IMR-90 (cell line): ENCODE data around the gene ZC3HAV1L. TPM values are rescaled to one million over a fixed set of nuclear protein-coding genes. Genes with fewer than 3 reads are reported as not detected.

Experiments
- ATAC-seq: fragments of 200-7000 bp; cut with Tn5 transposase; 2 replicates; pipeline ENCODE4 v1.9.1; 2020; ENCODE audit warnings: low read depth, mild to moderate bottlenecking, moderate library complexity
- BruUV-seq: library from RNA; stranded (reverse); fragments of 400-500 nt; replicated peaks from 2 replicates; lab custom pipeline; 2021; lab: Mats Ljungman, UMichigan
- CTCF ChIA-PET: fragments of 300-600 bp; formaldehyde crosslinking; extraction: SDS; loops from one replicate; lab custom pipeline; 2021; ENCODE audit warnings: antibody characterized with exemption; lab: Yijun Ruan, JAX
- POLR2A ChIA-PET: fragments of 300-600 bp; sonication (Branson Sonifier 250); formaldehyde crosslinking; loops from one replicate; lab custom pipeline; 2022; ENCODE audit warnings: antibody characterized with exemption; ENCODE audit not compliant: unreplicated experiment; lab: Charles Lee
- DNase-seq: peaks from one replicate; pipeline ENCODE4 v3.0.0; 2013
- H2AFZ ChIP-seq: replicated peaks from 2 replicates; pipeline ENCODE3; 2013; ENCODE audit warnings: low read length, mild to moderate bottlenecking; ENCODE audit not compliant: poor library complexity
- H2AK5ac ChIP-seq: 2 replicates; pipeline ENCODE4 v1.6.1; 2013; ENCODE audit warnings: low read depth, low read length, inconsistent platforms
- H2AK9ac ChIP-seq: replicated peaks from 2 replicates; pipeline ENCODE3; 2013; ENCODE audit warnings: mild to moderate bottlenecking, low read depth, low read length, moderate library complexity; ENCODE audit not compliant: poor library complexity
- H2BK120ac ChIP-seq: 2 replicates; pipeline ENCODE4 v1.6.1; 2013; ENCODE audit warnings: low read depth, low read length, inconsistent platforms
- H2BK15ac ChIP-seq: 3 replicates; pipeline ENCODE4 v1.6.1; 2013; ENCODE audit warnings: low read depth, low read length, inconsistent platforms
- H2BK20ac ChIP-seq: 2 replicates; pipeline ENCODE4 v1.6.1; 2013; ENCODE audit warnings: low read depth, mild to moderate bottlenecking, inconsistent platforms, low read length, moderate library complexity
- H2BK5ac ChIP-seq: 2 replicates; pipeline ENCODE4 v1.6.1; 2013; ENCODE audit warnings: mild to moderate bottlenecking, low read depth, low read length, inconsistent platforms; ENCODE audit not compliant: poor library complexity, severe bottlenecking
- H3K14ac ChIP-seq: replicated peaks from 2 replicates; pipeline ENCODE4 v1.6.1; 2013; ENCODE audit warnings: low read depth, low read length, inconsistent platforms
- H3K18ac ChIP-seq: 2 replicates; pipeline ENCODE4 v1.6.1; 2013; ENCODE audit warnings: low read depth, low read length, control low read depth
- H3K23ac ChIP-seq: 2 replicates; pipeline ENCODE4 v1.6.1; 2013; ENCODE audit warnings: low read depth, low read length, inconsistent platforms
- H3K27ac ChIP-seq: 2 replicates; pipeline ENCODE4 v1.5.1; 2013; ENCODE audit warnings: mild to moderate bottlenecking, control low read depth, low read length; ENCODE audit not compliant: insufficient read depth
- H3K27me3 ChIP-seq: 2 replicates; pipeline ENCODE4 v1.6.1; 2013; ENCODE audit warnings: low read length; ENCODE audit not compliant: control insufficient read depth, insufficient read depth
- H3K36me3 ChIP-seq: 2 replicates; pipeline ENCODE4 v1.6.1; 2013; ENCODE audit warnings: low read length, mixed read lengths; ENCODE audit not compliant: control insufficient read depth, insufficient read depth
- H3K4ac ChIP-seq: 2 replicates; pipeline ENCODE4 v1.6.1; 2013; ENCODE audit warnings: low read depth, low read length, inconsistent platforms
- H3K4me1 ChIP-seq: 2 replicates; pipeline ENCODE4 v1.6.1; 2013; ENCODE audit warnings: low read length, mixed read lengths; ENCODE audit not compliant: control insufficient read depth, insufficient read depth
- H3K4me2 ChIP-seq: 2 replicates; pipeline ENCODE4 v1.6.1; 2013; ENCODE audit warnings: low read depth, mild to moderate bottlenecking, control low read depth, low read length, moderate library complexity
- H3K4me3 ChIP-seq: 2 replicates; pipeline ENCODE4 v1.5.1; 2013; ENCODE audit warnings: low read depth, mild to moderate bottlenecking, control low read depth, low read length, moderate library complexity; ENCODE audit not compliant: insufficient read depth
- H3K56ac ChIP-seq: 2 replicates; pipeline ENCODE4 v1.6.1; 2013; ENCODE audit warnings: low read length, inconsistent platforms; ENCODE audit not compliant: insufficient read depth; ENCODE audit errors: extremely low read depth
- H3K79me1 ChIP-seq, 2 experiments: 2 replicates each; pipeline ENCODE4 v1.6.1; 2013; ENCODE audit warnings: low read length in 2 of 2, inconsistent platforms in 1 of 2, low read depth in 1 of 2
- H3K9ac ChIP-seq: 2 replicates; pipeline ENCODE4 v1.6.1; 2013; ENCODE audit warnings: low read depth, low read length, control low read depth
- H3K9me1 ChIP-seq: 2 replicates; pipeline ENCODE4 v1.6.1; 2013; ENCODE audit warnings: low read length, inconsistent platforms; ENCODE audit not compliant: insufficient read depth
- H3K9me3 ChIP-seq: 2 replicates; pipeline ENCODE4 v1.6.1; 2013; ENCODE audit warnings: low read length; ENCODE audit not compliant: control insufficient read depth, insufficient read depth
- H4K20me1 ChIP-seq: 2 replicates; pipeline ENCODE4 v1.6.1; 2013; ENCODE audit warnings: low read length, inconsistent platforms; ENCODE audit not compliant: insufficient read depth
- H4K5ac ChIP-seq: 2 replicates; pipeline ENCODE4 v1.6.1; 2013; ENCODE audit warnings: mild to moderate bottlenecking, low read depth, low read length, control low read depth
- H4K8ac ChIP-seq, 2 experiments: 2 replicates each; pipeline ENCODE4 v1.6.1; 2013; ENCODE audit warnings: low read depth in 2 of 2, low read length in 2 of 2, control low read depth in 1 of 2, inconsistent platforms in 1 of 2
- H4K91ac ChIP-seq: 2 replicates; pipeline ENCODE4 v1.6.1; 2013; ENCODE audit warnings: low read depth, low read length, inconsistent platforms; ENCODE audit not compliant: insufficient read depth
- BHLHE40 ChIP-seq: fragments of 150-350 bp; IDR thresholded peaks from 2 replicates; pipeline ENCODE4 v1.6.1; 2016; ENCODE audit warnings: mild to moderate bottlenecking, low read depth, low read length
- CEBPB ChIP-seq: IDR thresholded peaks from 2 replicates; pipeline ENCODE4 v1.6.1; 2012; ENCODE audit warnings: low read depth, low read length, improper control_type of control experiment
- CHD1 ChIP-seq: IDR thresholded peaks from 2 replicates; pipeline ENCODE4 v1.6.1; 2012; ENCODE audit warnings: low read depth, low read length, improper control_type of control experiment
- CTCF ChIP-seq: conservative IDR thresholded peaks from 2 replicates; pipeline ENCODE4 v1.5.1; 2012; ENCODE audit warnings: mild to moderate bottlenecking, low read depth, low read length, improper control_type of control experiment
- ELK1 ChIP-seq: fragments of 150-350 bp; IDR thresholded peaks from 2 replicates; pipeline ENCODE4 v1.6.1; 2016; ENCODE audit warnings: low read depth, mild to moderate bottlenecking, low read length, moderate library complexity, borderline replicate concordance
- FOS ChIP-seq: fragments of 150-350 bp; IDR thresholded peaks from 2 replicates; pipeline ENCODE4 v1.6.1; 2016; ENCODE audit warnings: low read depth, low read length
- MAFK ChIP-seq: IDR thresholded peaks from 2 replicates; pipeline ENCODE4 v1.6.1; 2012; ENCODE audit warnings: low read depth, low read length, improper control_type of control experiment
- MAZ ChIP-seq: IDR thresholded peaks from 2 replicates; pipeline ENCODE4 v1.6.1; 2012; ENCODE audit warnings: low read depth, mild to moderate bottlenecking, low read length, improper control_type of control experiment, moderate library complexity, borderline replicate concordance
- MXI1 ChIP-seq: IDR thresholded peaks from 2 replicates; pipeline ENCODE4 v1.6.1; 2012; ENCODE audit warnings: low read depth, mild to moderate bottlenecking, low read length, moderate library complexity, borderline replicate concordance
- NFE2L2 ChIP-seq: fragments of 150-350 bp; IDR thresholded peaks from 2 replicates; pipeline ENCODE4 v1.6.1; 2016; ENCODE audit warnings: low read depth, mild to moderate bottlenecking, low read length
- POLR2A ChIP-seq: IDR thresholded peaks from 2 replicates; pipeline ENCODE4 v1.6.1; 2012; ENCODE audit warnings: mild to moderate bottlenecking, low read depth, low read length
- RAD21 ChIP-seq: IDR thresholded peaks from 2 replicates; pipeline ENCODE4 v1.6.1; 2012; ENCODE audit warnings: low read length, improper control_type of control experiment
- RCOR1 ChIP-seq: IDR thresholded peaks from 2 replicates; pipeline ENCODE4 v1.6.1; 2012; ENCODE audit warnings: mild to moderate bottlenecking, low read length, improper control_type of control experiment; ENCODE audit not compliant: insufficient replicate concordance
- RFX5 ChIP-seq: IDR thresholded peaks from 2 replicates; pipeline ENCODE4 v1.8.0; 2012; ENCODE audit warnings: low read depth, mild to moderate bottlenecking, low read length, moderate library complexity
- SMC3 ChIP-seq: fragments of 150-350 bp; IDR thresholded peaks from 2 replicates; pipeline ENCODE4 v1.6.1; 2016; ENCODE audit warnings: low read depth, mild to moderate bottlenecking, antibody characterized with exemption, low read length, moderate library complexity
- USF2 ChIP-seq: fragments of 150-350 bp; IDR thresholded peaks from 2 replicates; pipeline ENCODE4 v1.6.1; 2017; ENCODE audit warnings: mild to moderate bottlenecking, antibody characterized with exemption, low read length, low read depth
- WGBS, 2 experiments: methylation state at CpG; one replicate each; pipeline versions ENCODE4 v1.1.5 to v1.1.7; 2013; ENCODE audit warnings: missing lambda C conversion rate in 2 of 2; ENCODE audit not compliant: insufficient read length in 1 of 2; ENCODE audit errors: extremely low coverage in 2 of 2; 5-methylcytosine and 5-hydroxymethylcytosine counted together
- dilution Hi-C: fragments of 300-500 bp; cut with HindIII; formaldehyde crosslinking; loops from one replicate; pipeline ENCODE4 v1.14.3; 2018; ENCODE audit warnings: low sequenced_read_pairs; ENCODE audit not compliant: unreplicated experiment
- in situ Hi-C: fragments of 300-500 bp; cut with MboI; formaldehyde crosslinking; loops from 3 replicates; pipeline ENCODE4 v1.14.3; 2019; ENCODE audit warnings: low sequenced_read_pairs, inconsistent platforms, mixed read lengths
- intact Hi-C: fragments of 100-400 bp; cut with micrococcal nuclease; formaldehyde crosslinking; loops from 2 replicates; pipeline ENCODE4 v1.10.0; 2022
- polyA plus RNA-seq, 3 experiments: library from polyadenylated mRNA; depleted of rRNA; stranded (reverse); fragments of >200 nt; gene quantifications; 2 replicates each; pipeline ENCODE4 v1.2.3, GENCODE V29; 2012; ENCODE audit warnings: low replicate concordance in 1 of 3
- total RNA-seq: library from RNA; depleted of rRNA; stranded (reverse); fragments of >200 nt; gene quantifications from 2 replicates; pipeline ENCODE4 v1.2.3, GENCODE V29; 2012

ZC3HAV1L gene
- total and polyA plus RNA-seq, 2 of the 4 experiments (the other 2 are of a cell fraction) = 4.5 to 9.4 TPM

GRCh38 chr7:139054101-139054500, 18.3 kb upstream of the ZC3HAV1L start:
- ATAC-seq (no peak), DNase-seq (no peak)
- Histone ChIP-seq H2BK5ac (no peak overlapping the region), H4K20me1 (no peaks in the 10 kb centered on the region), H3K4ac (no peak overlapping the region), H3K27ac (no peak overlapping the region), H2AK5ac (no peak overlapping the region), H3K14ac (no peak overlapping the region), H3K18ac (no peak overlapping the region), H3K36me3 (peaks cover 17% of the 10 kb centered on the region), H3K4me2 (no peak overlapping the region), H2AFZ (no peak overlapping the region), H2AK9ac (no peak overlapping the region), H4K91ac (no peak overlapping the region), H3K4me3 (no peak overlapping the region), H3K9me3 (no peaks in the 10 kb centered on the region), H3K9me1 (peaks cover 7% of the 10 kb centered on the region; the same call in 1 of the 2 replicates), H3K27me3 (no peaks in the 10 kb centered on the region), H2BK120ac (no peak overlapping the region), H3K4me1 (no peaks in the 10 kb centered on the region), H4K5ac (no peak overlapping the region), H3K9ac (no peak overlapping the region), H3K79me1 (no peaks in the 10 kb centered on the region), H2BK15ac (no peak overlapping the region), H3K56ac (no peak overlapping the region), H3K23ac (no peak overlapping the region), H2BK20ac (no peak overlapping the region), H4K8ac (no peak overlapping the region)
- intact Hi-C loops = no loop called here
- BruUV-seq = no TSS peak
- ChIA-PET CTCF (interaction anchor here (0.6 to 0.7 kb wide), 2 partner anchors 81 to 201 kb away, joined by 3 to 6 read pairs; no protein-coding TSS in a partner anchor), POLR2A (no interaction called here)
- in situ Hi-C loops = no loop called here
- no peak for TF ChIP-seq ELK1
- no peak for TF ChIP-seq RAD21
- TF ChIP-seq RFX5 = no peak
- no peak for TF ChIP-seq CEBPB
- no peak for TF ChIP-seq MAZ
- no peak for TF ChIP-seq USF2
- no peak for TF ChIP-seq BHLHE40
- TF ChIP-seq CHD1 = no peak
- no peak for TF ChIP-seq POLR2A
- no peak for TF ChIP-seq MXI1
- no peak for TF ChIP-seq NFE2L2
- no peak for TF ChIP-seq MAFK
- TF ChIP-seq CTCF = no peak
- TF ChIP-seq SMC3 = no peak
- TF ChIP-seq FOS = no peak
- no peak for TF ChIP-seq RCOR1
- dilution Hi-C loops = no loop called here
- WGBS, 2 experiments = no CpG with 5 or more reads among the region's 2 CpGs
